Epithelial cell of proximal tubule (primary cell): ENCODE measurements around the gene SUSD6. TPM values are rescaled to one million over a fixed set of nuclear protein-coding genes. Genes with fewer than 3 reads are reported as not detected.

Experiments
- DNase-seq: peaks from one replicate; pipeline ENCODE4 v3.0.0-alpha.2; 2011; ENCODE audit warnings: low read depth
- H3K4me3 ChIP-seq: 2 replicates; pipeline ENCODE4 v1.5.1; 2011; ENCODE audit warnings: low read depth, mild to moderate bottlenecking, low read length
- total RNA-seq: library from RNA; depleted of rRNA; stranded (reverse); fragments of >200 nt; gene quantifications from 2 replicates; pipeline ENCODE4 v1.2.3, GENCODE V29; 2015
- TF ChIP-seq, protein P1 (sequence below): conservative IDR thresholded peaks from 2 replicates; pipeline ENCODE4 v1.5.1; 2012; ENCODE audit warnings: low read depth, mild to moderate bottlenecking, low read length

SUSD6 gene
- total RNA-seq, 1 donor from 2014 or later = 6.2 TPM

- H3K4me3 ChIP-seq = no peak overlapping the region
- TF ChIP-seq, protein P1, sequence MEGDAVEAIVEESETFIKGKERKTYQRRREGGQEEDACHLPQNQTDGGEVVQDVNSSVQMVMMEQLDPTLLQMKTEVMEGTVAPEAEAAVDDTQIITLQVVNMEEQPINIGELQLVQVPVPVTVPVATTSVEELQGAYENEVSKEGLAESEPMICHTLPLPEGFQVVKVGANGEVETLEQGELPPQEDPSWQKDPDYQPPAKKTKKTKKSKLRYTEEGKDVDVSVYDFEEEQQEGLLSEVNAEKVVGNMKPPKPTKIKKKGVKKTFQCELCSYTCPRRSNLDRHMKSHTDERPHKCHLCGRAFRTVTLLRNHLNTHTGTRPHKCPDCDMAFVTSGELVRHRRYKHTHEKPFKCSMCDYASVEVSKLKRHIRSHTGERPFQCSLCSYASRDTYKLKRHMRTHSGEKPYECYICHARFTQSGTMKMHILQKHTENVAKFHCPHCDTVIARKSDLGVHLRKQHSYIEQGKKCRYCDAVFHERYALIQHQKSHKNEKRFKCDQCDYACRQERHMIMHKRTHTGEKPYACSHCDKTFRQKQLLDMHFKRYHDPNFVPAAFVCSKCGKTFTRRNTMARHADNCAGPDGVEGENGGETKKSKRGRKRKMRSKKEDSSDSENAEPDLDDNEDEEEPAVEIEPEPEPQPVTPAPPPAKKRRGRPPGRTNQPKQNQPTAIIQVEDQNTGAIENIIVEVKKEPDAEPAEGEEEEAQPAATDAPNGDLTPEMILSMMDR = no peak
- DNase-seq = no peak
Measured at GRCh38 chr14:69755784-69756183, 144.4 kb downstream of the SUSD6 start.

DNA sequence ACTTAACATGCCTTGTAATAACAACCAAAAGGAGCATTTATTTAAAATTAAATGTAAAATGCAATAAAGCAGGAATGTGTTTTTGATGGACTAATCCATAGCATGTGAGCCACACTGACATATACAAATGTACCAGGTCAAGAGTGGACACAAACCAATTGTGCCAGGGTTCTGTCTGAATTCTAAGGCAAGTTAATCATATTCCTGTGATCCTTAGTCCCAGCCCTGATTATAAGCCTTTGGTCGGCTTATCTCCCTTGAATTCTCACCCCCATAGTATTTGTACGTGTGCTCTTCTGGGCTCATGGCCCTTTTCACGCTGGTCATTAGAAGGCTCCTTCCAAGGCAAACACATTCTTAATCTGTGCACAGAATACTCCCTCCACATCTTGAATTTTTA, 144.9 kb downstream of the SUSD6 start:
- H3K4me3 ChIP-seq = no peak overlapping the region

GRCh38 chr14:69760810-69761209, 149.4 kb downstream of the SUSD6 start:
- TF ChIP-seq, protein P1 = no peak
- no peak for DNase-seq
- H3K4me3 ChIP-seq = no peak overlapping the region

More for the DNA sequence above, 144.9 kb downstream of the SUSD6 start:
- TF ChIP-seq, protein P1 = no peak
- no peak for DNase-seq

DNA sequence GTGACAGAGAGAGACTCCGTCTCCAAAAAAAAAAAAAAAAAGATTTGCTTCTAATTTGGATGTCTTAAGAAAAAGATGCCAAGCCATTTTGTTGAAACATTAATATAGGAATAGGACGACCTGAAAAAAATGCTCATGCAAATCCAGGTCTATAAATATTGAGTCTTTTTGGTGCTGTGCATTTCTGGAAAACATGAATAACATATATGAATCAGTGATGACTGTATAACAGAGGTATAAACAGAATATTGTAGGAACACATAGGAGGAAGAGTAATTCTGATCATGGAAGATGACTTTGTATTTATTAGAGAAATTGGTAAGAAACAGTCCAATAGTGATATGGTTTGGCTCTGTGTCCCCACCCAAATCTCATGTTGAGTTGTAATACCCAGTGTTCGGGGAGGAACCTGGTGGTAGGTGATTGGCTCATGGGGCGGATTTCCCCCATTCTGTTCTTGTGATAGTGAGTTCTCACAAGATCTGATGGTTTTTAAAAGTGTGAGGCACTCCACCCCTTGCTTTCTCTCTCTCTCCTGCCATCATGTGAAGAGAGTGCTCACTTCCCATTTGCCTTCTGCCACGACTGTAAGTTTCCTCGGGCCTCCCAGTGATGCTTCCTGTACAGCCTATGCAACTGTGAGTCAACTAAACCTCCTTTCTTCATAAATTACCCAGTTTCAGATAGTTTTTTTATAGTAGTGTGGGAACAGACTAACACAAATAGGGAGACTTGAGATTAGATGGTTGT, 152.5 kb downstream of the SUSD6 start:
- TF ChIP-seq, protein P1 = no peak
- no peak overlapping the region for H3K4me3 ChIP-seq
- DNase-seq = no peak

Other genes with a start within 250 kb of the SUSD6 start
- gene ERH, start 213.3 kb upstream of the SUSD6 start, total RNA-seq = 163 and 166 TPM in 2 replicates
- 40.8 and 57.5 TPM in 2 replicates for gene SLC39A9, start 212.9 kb upstream of the SUSD6 start, total RNA-seq
- under 0.01 and 0.07 TPM in 2 replicates for gene PLEKHD1, start 126.9 kb upstream of the SUSD6 start, total RNA-seq
- not detected in 2 replicates for gene CCDC177, start 36.7 kb upstream of the SUSD6 start, total RNA-seq
- 95.4 and 151 TPM in 2 replicates for gene SRSF5, start 155.5 kb downstream of the SUSD6 start, total RNA-seq
- gene SLC10A1, start 185.6 kb downstream of the SUSD6 start, total RNA-seq = not detected in 2 replicates